BJ (cell line): ENCODE measurements around the gene AMOTL2. TPM values are rescaled to one million over a fixed set of nuclear protein-coding genes. Genes with fewer than 3 reads are reported as not detected.

ENCODE experiments used
- CTCF ChIA-PET: fragments of 350-600 bp; formaldehyde crosslinking; extraction: SDS; loops from one replicate; lab custom pipeline; 2021; ENCODE audit warnings: antibody characterized with exemption, inconsistent platforms; lab: Yijun Ruan, JAX
- POLR2A ChIA-PET: fragments of 300-600 bp; sonication (Branson Sonifier 250); formaldehyde crosslinking; extraction: SDS; loops from one replicate; lab custom pipeline; 2021; ENCODE audit warnings: antibody characterized with exemption; lab: Charles Lee
- DNase-seq: peaks from one replicate; pipeline ENCODE4 v3.0.0-alpha.2; 2011; ENCODE audit warnings: low read depth
- H3K27me3 ChIP-seq: 2 replicates; pipeline ENCODE4 v1.6.0; 2011; ENCODE audit warnings: low read length; ENCODE audit not compliant: control insufficient read depth, insufficient read depth
- H3K36me3 ChIP-seq: 2 replicates; pipeline ENCODE4 v1.5.1; 2011; ENCODE audit warnings: low read length; ENCODE audit not compliant: control insufficient read depth, insufficient read depth
- H3K4me3 ChIP-seq: 2 replicates; pipeline ENCODE4 v1.5.1; 2011; ENCODE audit warnings: low read depth, mild to moderate bottlenecking, control low read depth, low read length
- polyA plus RNA-seq: library from polyadenylated mRNA; depleted of rRNA; stranded (reverse); fragments of >200 nt; gene quantifications from 2 replicates; pipeline ENCODE4 v1.2.3, GENCODE V29; 2011
- TF ChIP-seq, protein P1 (sequence below): IDR thresholded peaks from 2 replicates; pipeline ENCODE4 v1.5.1; 2011; ENCODE audit warnings: low read depth, mild to moderate bottlenecking, control low read depth, inconsistent platforms, low read length, moderate library complexity; ENCODE audit not compliant: insufficient read depth

Gene AMOTL2
- polyA plus RNA-seq, 1 experiment = 199 TPM

DNA sequence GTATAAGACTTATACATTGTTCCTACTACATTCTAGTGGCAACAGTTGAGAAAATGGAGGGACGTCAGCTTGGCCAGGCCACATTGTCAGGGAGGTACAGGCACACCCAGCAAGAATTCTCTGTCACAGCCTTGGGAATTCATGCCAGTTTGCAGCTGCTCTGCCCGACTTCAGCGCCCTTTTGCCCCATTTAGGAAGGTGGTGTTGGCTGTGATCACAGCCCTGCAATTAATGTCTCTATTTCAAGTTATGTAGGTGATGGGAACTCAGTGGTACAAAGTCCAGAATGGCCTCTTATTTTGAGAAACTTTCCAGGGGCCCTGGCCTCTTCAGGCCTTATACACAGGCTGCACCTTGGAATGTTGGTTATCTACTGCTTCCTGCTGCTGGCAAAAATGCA, 26.7 kb downstream of the AMOTL2 start:
- Histone ChIP-seq H3K27me3 (no peaks in the 10 kb centered on the region), H3K36me3 (no peaks in the 10 kb centered on the region), H3K4me3 (no peak overlapping the region)
- ChIA-PET POLR2A (no interaction called here), CTCF (interaction anchor here (2.2 to 2.5 kb wide), 2 partner anchors 8 to 9 kb away, joined by 6 to 10 read pairs; no protein-coding TSS in a partner anchor)
- DNase-seq = no peak
- TF ChIP-seq, protein P1, sequence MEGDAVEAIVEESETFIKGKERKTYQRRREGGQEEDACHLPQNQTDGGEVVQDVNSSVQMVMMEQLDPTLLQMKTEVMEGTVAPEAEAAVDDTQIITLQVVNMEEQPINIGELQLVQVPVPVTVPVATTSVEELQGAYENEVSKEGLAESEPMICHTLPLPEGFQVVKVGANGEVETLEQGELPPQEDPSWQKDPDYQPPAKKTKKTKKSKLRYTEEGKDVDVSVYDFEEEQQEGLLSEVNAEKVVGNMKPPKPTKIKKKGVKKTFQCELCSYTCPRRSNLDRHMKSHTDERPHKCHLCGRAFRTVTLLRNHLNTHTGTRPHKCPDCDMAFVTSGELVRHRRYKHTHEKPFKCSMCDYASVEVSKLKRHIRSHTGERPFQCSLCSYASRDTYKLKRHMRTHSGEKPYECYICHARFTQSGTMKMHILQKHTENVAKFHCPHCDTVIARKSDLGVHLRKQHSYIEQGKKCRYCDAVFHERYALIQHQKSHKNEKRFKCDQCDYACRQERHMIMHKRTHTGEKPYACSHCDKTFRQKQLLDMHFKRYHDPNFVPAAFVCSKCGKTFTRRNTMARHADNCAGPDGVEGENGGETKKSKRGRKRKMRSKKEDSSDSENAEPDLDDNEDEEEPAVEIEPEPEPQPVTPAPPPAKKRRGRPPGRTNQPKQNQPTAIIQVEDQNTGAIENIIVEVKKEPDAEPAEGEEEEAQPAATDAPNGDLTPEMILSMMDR = no peak

DNA sequence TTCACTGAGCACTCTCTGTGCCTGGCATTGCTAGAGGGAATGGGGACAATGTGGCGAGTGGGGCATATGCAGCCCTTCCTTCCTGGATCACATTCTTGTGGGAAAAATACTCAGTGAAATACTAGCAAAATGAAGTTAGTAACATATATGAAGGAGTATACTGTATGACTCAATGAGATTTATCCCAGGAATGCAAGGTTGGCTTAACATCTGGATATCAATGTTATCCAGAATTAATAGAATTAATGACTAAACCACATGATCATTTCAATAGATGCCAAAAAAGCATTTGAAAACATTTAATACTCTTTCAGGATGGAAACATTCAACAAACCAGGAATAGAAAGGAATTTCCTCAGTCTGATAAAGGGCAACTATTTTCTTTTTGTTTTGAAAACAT, 27.5 kb downstream of the AMOTL2 start:
- DNase-seq = no peak
- Histone ChIP-seq H3K36me3 (no peaks in the 10 kb centered on the region), H3K27me3 (no peaks in the 10 kb centered on the region), H3K4me3 (no peak overlapping the region)
- TF ChIP-seq, protein P1 = no peak
- POLR2A ChIA-PET = no interaction called here
- CTCF ChIA-PET = interaction anchor here (2.2 to 2.5 kb wide), 2 partner anchors 8 to 9 kb away, joined by 6 to 10 read pairs; no protein-coding TSS in a partner anchor

DNA sequence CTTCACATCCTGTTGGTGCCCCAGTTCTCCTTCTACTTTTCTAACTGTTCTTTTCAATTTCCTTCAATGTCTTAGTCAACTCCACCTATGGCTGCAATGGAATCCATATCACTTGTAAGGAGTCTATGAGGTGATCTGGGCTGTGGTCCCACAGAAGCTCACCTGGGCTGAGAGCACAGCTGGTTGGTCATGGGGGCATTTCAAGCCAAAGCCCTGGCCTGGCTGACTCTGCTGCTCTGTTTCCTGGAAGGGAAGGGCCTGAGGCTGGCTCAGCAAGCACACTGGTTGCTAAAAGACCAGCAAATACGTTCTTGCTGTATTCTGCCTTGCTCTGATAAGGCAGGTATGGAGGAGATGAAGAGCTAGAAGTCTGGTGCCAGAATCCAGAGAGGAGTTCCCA, 29.0 kb downstream of the AMOTL2 start:
- POLR2A ChIA-PET = no interaction called here
- CTCF ChIA-PET = interaction anchor here (0.7 to 2.5 kb wide), 5 partner anchors 9 to 131 kb away, joined by 3 to 10 read pairs (median 3); no protein-coding TSS in a partner anchor
- H3K36me3 ChIP-seq = no peaks in the 10 kb centered on the region
- no peaks in the 10 kb centered on the region for H3K27me3 ChIP-seq
- H3K4me3 ChIP-seq = no peak overlapping the region
- DNase-seq = no peak
- TF ChIP-seq, protein P1 = no peak

DNA sequence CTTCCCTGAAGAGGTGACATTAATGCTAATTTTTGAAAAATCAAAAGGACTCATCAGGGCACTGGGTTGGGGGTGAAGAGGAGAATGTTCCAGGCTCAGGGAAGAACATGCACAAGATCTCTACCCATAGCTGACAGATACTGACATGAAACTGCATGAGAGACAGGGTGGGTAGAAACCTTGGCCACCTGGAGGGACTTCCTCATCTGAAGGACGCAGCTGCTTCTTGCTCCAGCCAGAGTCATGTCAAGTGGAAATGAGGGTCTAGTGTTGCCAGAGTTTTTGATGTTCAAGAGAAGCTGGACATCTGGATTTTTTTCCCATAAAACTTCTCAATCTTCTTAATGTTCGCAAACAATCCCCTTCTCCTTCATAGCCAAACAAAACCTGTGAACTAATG, 29.7 kb downstream of the AMOTL2 start:
- CTCF ChIA-PET = interaction anchor here (0.7 kb wide), 1 partner anchor 10 kb away, joined by 4 read pairs; no protein-coding TSS in a partner anchor
- TF ChIP-seq, protein P1 = no peak
- POLR2A ChIA-PET = no interaction called here
- no peak for DNase-seq
- no peaks in the 10 kb centered on the region for H3K27me3 ChIP-seq
- no peaks in the 10 kb centered on the region for H3K36me3 ChIP-seq
- H3K4me3 ChIP-seq = no peak overlapping the region

DNA sequence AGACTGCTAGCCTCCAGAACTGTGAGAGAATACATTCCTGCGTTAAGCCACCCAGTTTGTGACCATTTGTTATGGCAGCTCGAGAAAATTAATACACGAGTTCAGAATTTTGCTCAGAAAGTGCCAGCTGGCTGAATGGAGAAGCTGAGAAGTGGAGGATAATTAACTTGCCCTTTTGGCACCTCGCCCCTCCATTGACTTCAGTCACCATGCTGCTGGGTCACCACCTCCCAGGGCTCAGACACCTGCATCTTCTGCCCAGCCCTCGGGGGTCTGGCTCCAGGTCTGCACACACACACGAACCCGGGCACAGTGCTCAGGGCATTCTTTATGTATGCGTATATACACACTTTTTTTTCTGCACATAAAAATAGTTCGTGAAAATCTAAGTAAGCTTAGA, 32.0 kb downstream of the AMOTL2 start:
- Histone ChIP-seq H3K36me3 (no peaks in the 10 kb centered on the region), H3K4me3 (no peak overlapping the region), H3K27me3 (no peaks in the 10 kb centered on the region)
- POLR2A ChIA-PET = no interaction called here
- TF ChIP-seq, protein P1 = no peak
- DNase-seq = no peak
- CTCF ChIA-PET = interaction anchor here (1.2 kb wide), 1 partner anchor 143 kb away, joined by 4 read pairs; no protein-coding TSS in a partner anchor
